ENCODE data around the gene SLC25A18. TPM values are rescaled to one million over a fixed set of nuclear protein-coding genes. Genes with fewer than 3 reads are reported as not detected.

Gene SLC25A18
- total RNA-seq, 4 donors from 2014 or later: 7.9 to 28.7 (median 19.9) TPM

- TF ChIP-seq, protein P1, sequence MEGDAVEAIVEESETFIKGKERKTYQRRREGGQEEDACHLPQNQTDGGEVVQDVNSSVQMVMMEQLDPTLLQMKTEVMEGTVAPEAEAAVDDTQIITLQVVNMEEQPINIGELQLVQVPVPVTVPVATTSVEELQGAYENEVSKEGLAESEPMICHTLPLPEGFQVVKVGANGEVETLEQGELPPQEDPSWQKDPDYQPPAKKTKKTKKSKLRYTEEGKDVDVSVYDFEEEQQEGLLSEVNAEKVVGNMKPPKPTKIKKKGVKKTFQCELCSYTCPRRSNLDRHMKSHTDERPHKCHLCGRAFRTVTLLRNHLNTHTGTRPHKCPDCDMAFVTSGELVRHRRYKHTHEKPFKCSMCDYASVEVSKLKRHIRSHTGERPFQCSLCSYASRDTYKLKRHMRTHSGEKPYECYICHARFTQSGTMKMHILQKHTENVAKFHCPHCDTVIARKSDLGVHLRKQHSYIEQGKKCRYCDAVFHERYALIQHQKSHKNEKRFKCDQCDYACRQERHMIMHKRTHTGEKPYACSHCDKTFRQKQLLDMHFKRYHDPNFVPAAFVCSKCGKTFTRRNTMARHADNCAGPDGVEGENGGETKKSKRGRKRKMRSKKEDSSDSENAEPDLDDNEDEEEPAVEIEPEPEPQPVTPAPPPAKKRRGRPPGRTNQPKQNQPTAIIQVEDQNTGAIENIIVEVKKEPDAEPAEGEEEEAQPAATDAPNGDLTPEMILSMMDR (IDR thresholded peaks at IDR 0.05): no peak
- no peak for ATAC-seq (ENCODE audit: low FRiP score)
- DNase-seq (ENCODE audit: low spot score): no peak
These were observed 26.1 kb upstream of the SLC25A18 start for GRCh38 chr22:17537155-17537554.

DNA sequence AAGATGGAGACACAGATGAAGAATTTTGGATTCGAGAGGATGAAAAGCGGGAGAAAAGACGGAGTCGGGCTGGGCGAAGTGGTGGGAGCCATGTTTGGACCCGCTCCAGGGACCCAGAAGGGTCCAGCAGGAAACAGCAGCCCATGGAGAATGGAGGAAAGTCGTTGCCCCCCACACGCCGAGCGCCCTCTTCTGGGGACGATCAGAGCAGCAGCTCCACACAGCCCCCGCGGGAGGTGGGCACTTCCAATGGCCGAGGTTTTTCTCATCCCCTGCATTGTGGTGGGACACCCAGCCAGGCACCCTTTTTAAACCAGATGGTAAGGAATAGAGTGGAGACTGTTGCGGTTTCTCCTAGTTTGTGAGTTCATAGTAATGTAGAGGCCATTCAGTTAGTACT, 22.8 kb upstream of the SLC25A18 start:
- ATAC-seq (ENCODE audit: low FRiP score) (no peak), DNase-seq (ENCODE audit: low spot score) (no peak)
- TF ChIP-seq, protein P1 (IDR thresholded peaks at IDR 0.05): no peak

GRCh38 chr22:17541476-17541875, 21.8 kb upstream of the SLC25A18 start:
- DNase-seq (ENCODE audit: low spot score) (no peak), ATAC-seq (ENCODE audit: low FRiP score) (no peak)
- TF ChIP-seq, protein P1 (IDR thresholded peaks at IDR 0.05): no peak

- TF ChIP-seq, protein P1 (IDR thresholded peaks at IDR 0.05): no peak
- ATAC-seq (ENCODE audit: low FRiP score) (no peak), DNase-seq (ENCODE audit: low spot score) (no peak)
These were observed 20.8 kb upstream of the SLC25A18 start for GRCh38 chr22:17542452-17542851.

GRCh38 chr22:17548010-17548755, 15.1 kb upstream of the SLC25A18 start:
- ATAC-seq (ENCODE audit: low FRiP score): no peak
- TF ChIP-seq, protein P1 (IDR thresholded peaks at IDR 0.05): no peak
- DNase-seq (ENCODE audit: low spot score): no peak

DNA sequence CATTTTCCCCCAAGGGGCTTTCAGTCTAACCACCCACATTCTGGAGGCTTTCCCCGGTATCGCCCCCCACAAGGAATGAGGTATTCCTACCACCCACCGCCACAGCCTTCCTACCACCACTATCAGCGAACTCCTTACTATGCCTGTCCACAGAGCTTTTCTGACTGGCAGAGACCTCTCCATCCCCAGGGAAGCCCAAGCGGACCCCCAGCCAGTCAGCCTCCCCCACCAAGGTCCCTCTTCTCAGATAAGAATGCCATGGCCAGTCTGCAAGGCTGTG, 14.6 kb upstream of the SLC25A18 start:
- ATAC-seq (ENCODE audit: low FRiP score) (no peak), DNase-seq (ENCODE audit: low spot score) (no peak)
- TF ChIP-seq, protein P1 (IDR thresholded peaks at IDR 0.05): no peak

DNA sequence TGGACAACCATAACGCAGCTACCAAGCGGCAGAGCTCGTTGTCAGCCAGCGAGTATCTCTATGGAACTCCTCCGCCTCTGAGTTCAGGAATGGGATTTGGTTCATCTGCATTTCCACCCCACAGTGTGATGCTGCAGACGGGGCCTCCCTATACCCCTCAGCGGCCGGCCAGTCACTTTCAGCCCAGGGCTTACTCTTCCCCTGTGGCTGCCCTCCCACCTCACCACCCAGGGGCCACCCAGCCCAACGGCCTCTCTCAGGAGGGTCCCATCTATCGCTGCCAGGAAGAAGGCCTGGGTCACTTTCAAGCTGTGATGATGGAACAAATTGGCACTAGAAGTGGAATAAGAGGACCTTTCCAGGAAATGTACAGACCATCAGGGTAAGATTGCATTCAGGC, 14.1 kb upstream of the SLC25A18 start:
- ATAC-seq (ENCODE audit: low FRiP score) (no peak), DNase-seq (ENCODE audit: low spot score) (no peak)
- TF ChIP-seq, protein P1 (IDR thresholded peaks at IDR 0.05): no peak

Measured in omental fat pad (tissue), 4 donors.